GM20431 (cell line): ENCODE results near the gene ZC3HAV1L.
"Not testable (repeated sequence)": the region's sequence is repeated elsewhere in the genome, so short reads cannot be mapped to it uniquely, and the experiment has no call there.

ENCODE experiments used
- in situ Hi-C: fragments of 300-500 bp; cut with MseI, MboI; formaldehyde crosslinking; loops from one replicate; pipeline ENCODE4 v1.15.0; 2020; ENCODE audit warnings: low sequenced_read_pairs; ENCODE audit not compliant: unreplicated experiment

The ZC3HAV1L gene

DNA sequence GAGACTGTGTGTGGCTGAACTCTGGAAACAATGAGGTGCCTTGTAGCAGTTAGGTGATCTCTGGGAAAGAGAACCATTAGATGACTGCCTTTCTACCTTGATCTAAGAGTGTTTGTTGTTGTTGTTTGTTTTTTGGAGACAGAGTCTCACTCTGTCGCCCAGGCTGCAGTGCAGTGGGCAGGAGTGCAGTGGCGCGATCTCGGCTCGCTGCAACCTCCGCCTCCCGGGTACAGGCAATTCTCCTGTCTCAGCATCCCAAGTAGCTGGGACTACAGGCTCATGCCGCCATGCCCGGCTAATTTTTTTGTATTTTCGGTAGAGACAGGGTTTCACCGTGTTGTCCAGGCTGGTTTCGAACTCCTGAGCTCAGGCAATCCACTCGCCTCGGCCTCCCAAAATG lies 18.8 kb upstream of the ZC3HAV1L start:
- in situ Hi-C loops: not testable (repeated sequence)

DNA sequence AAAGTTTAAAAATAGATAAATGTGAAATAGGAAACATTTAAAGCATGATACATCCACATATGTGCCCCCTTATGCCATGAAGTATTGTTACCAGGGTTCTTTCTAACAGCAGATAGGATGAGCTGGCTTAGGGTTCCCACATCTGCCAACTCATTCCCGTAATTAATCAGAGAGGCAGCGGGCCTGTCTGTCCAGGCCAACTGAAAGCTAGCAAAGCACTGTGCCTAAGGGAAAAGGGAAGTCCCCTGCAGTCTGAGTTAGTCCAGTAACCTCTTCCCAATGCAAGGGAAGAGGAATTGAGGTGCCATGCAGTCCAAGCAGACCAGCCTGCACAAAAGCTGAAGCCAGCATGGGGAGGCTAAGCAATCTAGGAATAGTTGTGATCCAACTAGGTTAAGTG lies 18.3 kb upstream of the ZC3HAV1L start:
- in situ Hi-C loops: no loop called here

DNA sequence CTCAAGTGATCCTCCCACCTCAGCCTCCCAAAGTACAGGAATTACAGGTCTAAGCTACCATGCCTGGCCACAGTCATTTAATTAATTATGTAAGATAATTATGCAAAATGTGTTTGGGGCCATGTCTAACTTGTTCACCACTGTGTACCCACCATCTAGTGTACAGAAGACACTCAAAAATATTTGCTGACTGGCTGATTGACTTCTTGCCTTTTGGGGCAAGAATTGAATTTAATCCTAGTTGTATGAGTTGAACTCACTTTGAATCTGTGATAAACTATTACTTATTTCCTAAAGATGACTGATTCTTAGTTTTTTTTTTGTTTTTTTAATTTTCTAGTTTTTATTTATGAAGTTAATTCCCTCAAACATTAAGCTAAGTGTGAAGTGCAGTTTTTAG lies 15.8 kb upstream of the ZC3HAV1L start:
- in situ Hi-C loops: no loop called here

DNA sequence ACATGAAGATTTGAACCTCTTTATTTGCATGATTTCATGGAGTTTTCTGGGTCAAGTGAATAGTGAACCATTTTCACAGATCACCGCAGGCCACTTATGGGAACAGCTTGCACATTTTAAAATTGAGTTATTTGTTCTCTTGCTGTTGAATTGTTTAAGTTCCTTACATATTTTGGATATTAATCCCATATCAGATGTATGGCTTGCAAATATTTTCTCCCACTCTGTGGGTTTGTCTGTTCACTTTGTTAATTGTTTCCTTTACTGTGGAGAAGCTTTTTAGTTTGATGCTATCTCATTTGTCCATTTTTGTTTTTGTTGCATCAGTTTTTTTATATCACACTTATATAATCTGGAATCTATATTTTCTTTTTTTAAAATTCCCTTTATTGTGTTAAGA lies 14.1 kb upstream of the ZC3HAV1L start:
- in situ Hi-C loops: no loop called here

DNA sequence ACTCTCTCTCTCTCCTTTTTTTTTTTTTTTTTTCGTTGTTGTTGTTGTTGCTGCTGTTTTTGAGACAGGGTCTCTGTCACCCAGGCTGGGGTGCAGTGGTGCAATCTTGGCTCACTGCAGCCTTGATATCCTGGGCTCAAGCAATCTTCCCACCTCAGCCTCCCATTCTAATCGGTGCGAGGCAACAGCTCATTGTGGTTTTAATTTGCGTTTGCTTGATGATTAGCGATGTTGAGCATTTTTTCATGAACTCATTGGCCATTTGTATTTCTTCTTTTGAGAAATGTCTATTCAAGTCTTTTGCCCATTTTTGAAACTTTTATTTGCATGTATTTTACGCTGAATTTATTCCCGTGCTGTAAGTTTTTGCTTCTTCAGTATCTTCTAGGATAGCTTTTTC lies 13.3 kb upstream of the ZC3HAV1L start:
- in situ Hi-C loops: no loop called here

DNA sequence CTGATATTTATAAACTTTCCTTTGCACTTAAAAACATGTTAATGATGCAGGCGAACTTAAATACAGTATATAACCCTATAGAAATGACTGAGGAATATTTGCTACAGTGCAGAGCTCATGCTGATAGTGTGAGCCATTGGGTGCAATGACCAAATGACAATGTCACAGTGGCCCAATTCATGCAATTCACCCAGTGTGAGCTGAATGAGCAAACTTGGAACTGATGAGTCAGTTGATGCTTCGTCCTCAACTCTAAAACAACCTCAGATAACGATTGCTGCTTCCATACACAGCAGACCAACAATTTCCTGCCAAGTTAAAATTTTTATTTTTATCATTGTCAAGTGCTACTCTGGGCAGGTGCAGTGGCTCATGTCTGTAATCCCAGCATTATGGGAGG lies 12.1 kb upstream of the ZC3HAV1L start:
- in situ Hi-C loops: no loop called here

DNA sequence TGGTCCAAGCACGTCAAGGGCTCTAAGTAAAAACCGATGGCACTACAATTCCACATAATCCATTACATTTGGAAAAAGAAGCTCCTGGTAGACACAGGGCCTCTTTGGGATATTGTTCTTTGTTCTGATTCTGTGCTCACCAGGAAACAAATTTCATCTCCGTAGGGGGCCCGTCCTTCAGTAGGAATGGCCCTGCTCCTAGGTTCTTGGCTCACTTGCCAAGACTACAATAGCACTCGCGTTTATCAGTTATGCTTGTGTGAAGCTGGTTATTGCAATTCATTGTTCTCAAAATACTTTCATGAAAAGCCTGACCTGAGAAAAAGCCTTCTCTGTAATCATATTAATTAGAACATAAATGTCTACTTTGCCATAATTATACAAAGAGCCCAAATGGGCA lies 10.3 kb upstream of the ZC3HAV1L start:
- in situ Hi-C loops: no loop called here

DNA sequence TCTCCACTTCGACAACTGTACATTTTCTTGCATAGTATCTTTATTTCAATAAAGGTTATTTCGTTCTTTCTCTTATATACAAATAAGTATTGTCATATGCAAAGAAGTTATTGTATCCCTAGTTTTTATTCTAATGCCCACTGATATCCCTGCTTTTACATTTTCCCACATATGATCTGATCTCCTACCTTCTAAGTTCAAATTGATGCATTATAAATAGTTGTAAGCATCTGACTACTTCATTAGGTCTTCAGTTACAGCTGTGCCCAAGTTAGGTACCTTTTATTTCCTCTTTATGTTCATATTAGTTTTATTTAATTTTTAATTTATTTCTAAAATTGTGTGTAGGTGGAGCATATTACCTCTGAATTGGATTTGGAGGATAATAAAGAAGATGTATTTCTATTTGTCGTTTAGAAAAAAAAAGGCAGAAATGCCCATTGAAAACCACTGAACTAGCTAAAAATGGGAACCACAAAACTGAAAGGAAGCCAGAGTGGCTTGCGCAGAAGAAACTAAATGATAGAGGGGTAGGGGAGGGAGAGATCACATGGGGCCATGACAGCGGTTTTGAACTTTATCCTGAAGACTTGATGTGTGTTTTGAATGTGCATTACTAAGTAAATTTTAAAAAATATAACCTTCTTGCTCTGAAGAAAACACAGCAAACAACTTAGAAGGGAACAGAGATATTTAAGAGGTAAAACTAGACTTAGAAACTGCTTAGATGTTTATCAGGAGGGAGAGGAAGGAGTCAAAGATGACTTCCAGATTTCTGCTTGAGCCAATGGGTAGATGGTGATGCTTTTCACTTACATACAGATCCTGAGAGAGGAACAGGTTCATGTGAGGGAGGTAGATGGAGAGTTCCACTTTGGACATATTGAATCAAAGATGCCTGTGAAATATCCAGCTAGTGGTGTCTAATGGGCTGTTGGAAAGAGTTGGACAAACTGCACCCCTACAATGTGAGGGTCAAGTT lies 9.3 kb upstream of the ZC3HAV1L start:
- in situ Hi-C loops: no loop called here

DNA sequence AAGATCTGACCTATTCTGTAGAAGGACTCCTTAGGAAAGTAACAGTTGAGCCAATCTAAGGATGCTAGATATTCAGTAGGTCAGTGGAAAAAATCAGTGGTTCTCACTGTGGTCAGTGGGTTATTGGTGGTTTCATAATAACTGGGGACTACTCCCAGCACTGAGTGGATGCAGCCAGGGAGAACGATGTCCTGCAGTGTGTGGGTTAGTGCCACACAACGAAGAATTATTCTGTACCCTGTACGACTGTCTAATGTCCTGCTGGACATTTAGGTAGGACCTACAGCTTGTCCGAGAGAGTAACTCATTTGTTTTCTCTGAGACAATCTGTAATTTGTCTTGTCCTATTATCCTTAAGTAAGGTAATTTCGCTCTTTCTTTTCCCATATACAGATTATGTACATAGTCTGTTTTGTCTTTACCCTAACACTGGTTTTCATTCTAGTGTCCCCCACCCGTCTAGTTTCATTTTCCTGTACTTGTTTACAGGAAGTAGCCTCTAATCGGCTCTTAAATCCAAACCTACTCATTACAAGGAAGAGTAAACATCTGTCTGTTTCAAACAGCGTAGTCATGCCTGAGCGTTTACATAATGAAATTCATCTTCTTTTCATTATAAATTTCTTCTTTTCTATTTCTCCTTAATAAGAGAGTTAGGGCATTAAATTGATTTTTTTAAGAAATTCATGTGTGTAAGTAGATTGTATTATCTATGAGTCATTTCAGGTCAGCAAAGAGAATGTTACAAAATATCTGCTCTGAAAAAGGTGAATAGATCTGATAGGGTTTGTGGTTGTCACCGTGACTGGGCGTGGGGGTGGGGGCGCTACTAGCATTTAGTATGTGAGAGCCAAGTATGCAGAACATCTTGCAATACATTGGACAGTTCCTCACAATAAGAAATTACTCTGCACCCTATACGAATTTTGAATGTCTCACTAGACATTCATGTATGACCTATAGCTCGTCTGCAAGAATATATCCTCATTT lies 8.3 kb upstream of the ZC3HAV1L start:
- in situ Hi-C loops: no loop called here

DNA sequence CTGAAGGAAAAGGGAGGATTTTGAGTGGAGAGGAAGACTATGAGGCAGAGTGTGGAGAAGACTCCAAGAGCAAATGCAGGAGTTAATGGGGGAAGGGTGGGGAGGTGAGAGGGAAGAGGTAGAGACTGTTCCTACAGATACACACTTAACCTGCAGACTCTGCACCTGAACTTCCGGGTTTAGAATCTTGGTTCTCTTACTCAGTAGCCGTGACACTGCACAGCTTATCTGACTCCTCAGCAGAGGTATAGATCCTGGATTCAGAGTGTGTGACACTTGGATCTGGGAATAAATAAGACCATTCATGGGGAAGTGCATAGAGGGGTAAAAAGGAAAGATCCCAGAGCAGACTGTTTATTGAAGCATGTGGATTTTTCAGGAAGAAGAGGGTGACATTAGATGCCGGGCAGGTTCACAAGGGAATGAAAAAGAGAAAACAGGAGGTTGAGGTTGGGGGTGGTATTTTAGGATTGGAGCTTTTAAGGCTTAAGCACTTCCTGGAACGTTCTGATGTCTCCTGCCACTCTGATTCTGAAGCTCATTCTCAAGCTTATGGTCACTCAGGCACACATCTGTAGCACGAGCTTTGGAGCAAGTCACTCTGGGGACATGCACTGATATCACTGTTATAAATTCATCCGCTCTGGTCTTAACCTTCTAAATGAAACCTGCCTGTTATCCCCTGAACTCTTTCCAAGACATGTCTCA lies 5.7 kb upstream of the ZC3HAV1L start:
- in situ Hi-C loops: no loop called here

DNA sequence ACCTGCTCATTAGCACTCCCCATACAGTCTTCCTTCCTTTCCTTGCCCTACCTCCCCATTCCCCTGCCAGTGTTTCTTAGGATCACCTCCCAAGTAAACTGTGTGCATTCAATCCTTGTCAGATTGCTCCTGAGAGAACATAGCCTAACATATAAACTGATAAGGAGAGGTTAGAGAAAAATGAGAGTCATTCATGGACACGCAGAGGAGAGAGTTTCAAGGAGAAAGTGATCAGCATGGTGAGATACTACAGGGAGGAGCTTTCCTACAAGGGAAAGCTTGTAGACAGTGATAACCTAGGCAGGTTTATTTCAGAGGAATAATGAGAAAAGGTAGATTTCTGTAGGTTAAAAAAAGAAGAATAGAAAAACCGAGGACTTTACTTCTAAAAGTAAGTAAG lies 2.8 kb upstream of the ZC3HAV1L start:
- in situ Hi-C loops: no loop called here

DNA sequence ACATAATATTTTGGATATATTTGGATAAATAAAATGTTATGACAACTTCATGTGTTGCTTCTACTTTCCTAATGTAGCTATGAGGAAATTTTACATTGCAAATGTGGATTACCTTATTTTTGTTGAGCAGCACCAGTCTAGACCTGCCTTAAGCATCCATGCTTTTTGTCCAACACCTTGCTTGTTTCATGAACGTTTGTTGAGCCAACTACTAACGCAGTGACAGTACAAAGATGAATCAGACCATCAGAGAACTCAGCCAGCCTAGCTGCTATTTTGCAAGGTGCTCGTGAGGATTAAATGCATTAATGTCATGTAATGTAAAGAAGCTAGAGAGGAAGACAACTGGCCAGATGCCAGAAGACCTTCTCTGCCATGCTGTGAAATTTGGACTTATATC lies 1.1 kb upstream of the ZC3HAV1L start:
- in situ Hi-C loops: no loop called here

DNA sequence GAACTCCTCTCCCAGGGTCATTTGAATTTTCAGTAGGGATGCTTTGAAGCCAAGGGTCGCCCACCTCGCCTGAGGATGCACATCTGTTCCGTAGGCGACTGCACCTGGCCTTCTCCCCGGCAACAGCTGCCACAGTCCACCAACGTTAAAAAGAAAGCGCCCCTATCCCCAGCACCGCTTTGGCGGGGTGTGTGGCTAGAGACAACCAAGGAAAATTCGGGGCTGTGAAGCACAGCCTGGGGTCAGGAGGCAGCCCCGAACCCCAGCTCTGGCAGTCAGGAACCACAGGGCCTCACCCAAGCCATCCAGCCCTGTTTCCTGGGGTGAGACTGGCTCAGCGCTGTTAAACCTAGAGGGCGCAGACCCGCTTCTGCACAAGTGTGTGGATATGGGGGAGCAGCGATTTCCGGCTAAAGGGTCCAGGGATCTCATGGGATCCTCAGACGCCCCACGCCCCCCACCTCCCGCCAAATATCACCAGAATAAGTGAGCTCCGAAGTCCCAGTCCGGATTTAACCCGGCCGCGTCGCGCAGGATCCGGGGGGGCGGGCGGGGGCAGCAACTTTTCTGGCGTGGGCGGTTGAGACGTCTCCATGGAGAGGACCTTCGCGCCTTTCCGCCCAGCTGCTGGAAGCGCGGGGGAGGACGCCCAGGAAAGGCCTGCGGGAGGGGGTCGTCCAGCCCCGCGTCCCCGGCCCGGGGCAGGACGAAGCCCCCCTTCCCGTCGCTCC lies 822 bp downstream of the ZC3HAV1L start:
- in situ Hi-C loops: no loop called here

DNA sequence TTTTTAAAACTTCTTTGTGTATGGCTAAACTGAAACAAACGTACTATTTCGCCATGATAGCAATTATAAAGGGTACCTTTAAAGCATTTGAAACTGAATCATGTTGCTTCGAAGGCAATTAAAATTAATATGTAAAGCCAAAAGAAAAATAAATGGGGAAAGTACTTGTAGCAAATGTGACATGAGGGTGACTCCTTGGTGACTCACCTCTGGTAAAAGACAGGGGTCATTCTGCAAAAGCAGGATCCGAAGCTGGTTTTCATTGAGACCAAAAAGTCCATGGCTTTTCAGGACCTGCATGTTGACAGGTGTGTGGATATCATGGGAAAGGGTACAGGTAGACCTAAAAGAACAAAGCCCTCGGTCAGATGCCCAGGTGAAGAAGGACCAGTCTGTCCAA lies 1.5 kb downstream of the ZC3HAV1L start:
- in situ Hi-C loops: no loop called here

DNA sequence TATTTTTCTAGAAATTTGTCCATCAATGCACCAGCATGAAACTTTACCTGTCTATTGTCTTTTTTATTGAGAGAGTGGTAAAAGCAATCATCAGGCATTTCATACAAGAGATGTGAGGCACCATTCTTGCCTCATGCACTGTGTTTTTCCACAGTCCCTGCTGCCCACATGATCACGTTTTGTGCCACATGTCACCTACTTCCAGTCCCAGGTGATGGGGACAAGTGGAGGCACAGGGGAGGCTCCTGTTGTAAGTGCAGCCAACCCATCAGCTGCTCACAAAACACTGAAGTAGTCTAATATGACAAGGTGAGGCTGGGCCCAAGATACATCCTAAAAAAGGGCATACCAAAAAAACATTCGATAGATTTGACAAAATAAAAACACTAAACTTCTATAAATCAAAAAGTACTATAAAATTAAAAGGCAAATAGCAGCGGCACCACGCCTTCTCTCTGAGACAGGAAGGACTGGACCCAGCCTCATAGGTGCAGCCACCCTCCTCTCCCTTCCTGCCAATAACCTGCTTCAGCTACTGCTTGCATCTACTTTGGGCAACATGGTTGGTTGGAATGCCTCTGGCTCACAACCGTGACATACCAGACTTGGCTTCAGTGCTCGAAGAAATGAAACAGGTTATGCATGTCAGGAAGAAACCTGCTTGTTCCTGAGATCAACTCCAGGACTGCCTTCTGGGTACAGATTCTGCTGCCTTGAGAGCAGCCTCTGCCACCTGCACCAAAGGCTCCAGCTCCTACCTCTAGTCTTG lies 2.3 kb downstream of the ZC3HAV1L start:
- in situ Hi-C loops: no loop called here

DNA sequence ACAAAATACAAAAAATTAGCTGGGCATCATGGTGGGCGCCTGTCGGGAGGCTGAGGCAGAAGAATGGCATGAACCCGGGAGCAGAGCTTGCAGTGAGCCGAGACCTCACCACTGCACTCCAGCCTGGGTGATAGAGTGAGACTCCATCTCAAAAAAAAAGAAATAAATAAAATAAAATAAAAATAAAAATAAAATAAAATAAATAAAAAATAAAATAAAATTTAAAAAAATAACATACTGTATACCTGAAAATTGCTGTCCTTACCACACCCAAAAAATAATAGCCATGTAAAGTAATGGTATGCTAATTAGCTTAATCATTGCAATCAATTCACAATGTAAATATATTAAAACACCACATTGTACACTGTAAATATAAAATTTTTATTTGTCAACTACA lies 3.4 kb downstream of the ZC3HAV1L start:
- in situ Hi-C loops: no loop called here

DNA sequence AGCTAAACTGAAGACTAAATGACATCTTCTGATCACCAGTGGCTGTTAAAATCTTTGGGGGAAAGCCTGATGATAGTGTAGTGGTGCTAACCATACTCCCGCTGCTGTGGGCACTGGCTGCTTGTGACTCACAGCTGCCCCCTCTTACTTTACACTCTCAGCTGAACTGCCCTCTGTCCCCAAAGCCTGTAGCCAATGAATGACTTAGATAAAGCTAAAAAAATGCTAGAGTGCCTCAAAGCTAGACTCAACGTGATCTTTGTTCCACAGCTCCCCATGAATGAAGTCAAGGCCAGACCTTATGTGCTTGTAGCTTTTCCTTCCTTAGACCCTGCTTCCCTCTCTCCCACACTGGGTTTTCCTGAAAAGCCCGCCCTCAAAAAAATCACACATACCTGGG lies 6.5 kb downstream of the ZC3HAV1L start:
- in situ Hi-C loops: no loop called here

DNA sequence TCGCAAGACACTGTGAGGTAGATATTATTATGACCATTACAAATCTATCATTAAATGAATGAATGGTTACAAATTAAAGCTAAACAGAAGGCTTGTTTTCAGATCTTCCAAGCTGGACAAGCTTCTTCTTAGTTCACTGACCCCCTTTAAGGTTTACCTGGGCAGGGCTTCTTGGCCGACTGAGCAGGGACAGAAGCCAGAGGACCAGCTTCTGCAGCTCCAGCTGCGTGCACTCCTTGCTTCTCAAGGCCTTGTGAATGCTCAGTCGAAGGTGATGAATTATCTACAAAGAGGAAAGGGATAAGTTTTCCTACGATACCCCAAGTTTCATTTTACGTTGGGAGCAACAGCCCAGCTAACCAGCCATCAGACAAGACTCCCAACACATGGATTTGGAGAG lies 9.3 kb downstream of the ZC3HAV1L start:
- in situ Hi-C loops: no loop called here

DNA sequence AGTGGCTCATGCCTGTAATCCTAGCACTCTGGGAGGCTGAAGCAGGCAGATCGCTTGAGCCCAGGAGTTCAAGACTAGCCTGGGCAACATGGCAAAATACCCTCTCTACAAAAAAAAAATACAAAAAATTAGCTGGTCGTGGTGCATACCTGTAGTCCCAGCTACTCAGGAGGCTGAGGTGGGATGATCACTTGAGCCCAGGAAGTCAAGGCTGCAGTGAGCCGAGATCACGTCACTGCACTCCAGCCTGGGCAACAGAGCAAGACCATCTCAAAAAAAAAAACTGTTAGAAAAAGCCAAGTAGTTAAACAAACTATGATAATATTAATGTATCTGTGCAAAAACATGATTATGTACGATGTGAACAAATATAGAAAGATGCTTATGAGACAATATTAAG lies 10.0 kb downstream of the ZC3HAV1L start:
- in situ Hi-C loops: not testable (repeated sequence)
